Endothelial cell of umbilical vein (primary cell): ENCODE results near the gene PLG. TPM values are rescaled to one million over a fixed set of nuclear protein-coding genes. Genes with fewer than 3 reads are reported as not detected.

Experiments
- BruUV-seq: library from RNA; stranded (reverse); fragments of 400-500 nt; replicated peaks from 2 replicates; lab custom pipeline; 2021; lab: Mats Ljungman, UMichigan
- CTCF ChIA-PET: fragments of 300-600, 350-600 bp; sonication (Branson Sonifier 250); formaldehyde crosslinking; loops from one replicate; lab custom pipeline; 2021; ENCODE audit warnings: antibody characterized with exemption, inconsistent platforms; lab: Charles Lee
- POLR2A ChIA-PET: fragments of 300-600, 350-600 bp; sonication (Branson Sonifier 250); formaldehyde crosslinking; loops from one replicate; lab custom pipeline; 2021; ENCODE audit warnings: antibody characterized with exemption, inconsistent platforms; lab: Charles Lee
- DNase-seq: peaks from one replicate; pipeline ENCODE4 v3.0.0-alpha.2; 2011; ENCODE audit warnings: low read depth, low spot score
- FAIRE-seq: peaks from 2 replicates; lab custom pipeline; 2011; peaks lifted over from hg19 to GRCh38; lab: Jason Lieb, UNC
- H2AFZ ChIP-seq: 2 replicates; pipeline ENCODE4 v1.6.0; 2012; ENCODE audit warnings: low read depth, low read length, control low read depth, inconsistent platforms
- H3K27ac ChIP-seq: 2 replicates; pipeline ENCODE4 v1.5.1; 2011; ENCODE audit warnings: low read depth, mild to moderate bottlenecking, control low read depth, low read length, moderate library complexity; ENCODE audit not compliant: insufficient read depth
- H3K27me3 ChIP-seq, 2 experiments: 2 replicates each; pipeline versions ENCODE4 v1.6.0 to v1.6.1; 2011; ENCODE audit warnings: low read length in 2 of 2, mixed read lengths in 1 of 2; ENCODE audit not compliant: control insufficient read depth in 2 of 2, insufficient read depth in 2 of 2
- H3K36me3 ChIP-seq, 2 experiments: 2 replicates in 1 of 2; 3 replicates in 1 of 2; pipeline ENCODE4 v1.5.1; 2011; ENCODE audit warnings: low read length in 2 of 2, mild to moderate bottlenecking in 1 of 2, moderate library complexity in 1 of 2; ENCODE audit not compliant: control insufficient read depth in 2 of 2, insufficient read depth in 2 of 2; ENCODE audit errors: extremely low read depth in 1 of 2
- H3K4me1 ChIP-seq: 3 replicates; pipeline ENCODE4 v1.5.1; 2011; ENCODE audit warnings: mild to moderate bottlenecking, low read length; ENCODE audit not compliant: control insufficient read depth, insufficient read depth; ENCODE audit errors: extremely low read depth
- H3K4me2 ChIP-seq: 2 replicates; pipeline ENCODE4 v1.6.1; 2011; ENCODE audit warnings: low read length, control low read depth, mixed read lengths; ENCODE audit not compliant: insufficient read depth
- H3K4me3 ChIP-seq, 3 experiments: fragments of 200-600 bp in 1 of 3; sonication (generic), shearing (Covaris generic) in 1 of 3; replicated peaks in 1 of 3; 2 replicates each; pipeline ENCODE4 v1.5.1; 2011 to 2016; ENCODE audit warnings: control low read depth in 3 of 3, low read length in 3 of 3, mild to moderate bottlenecking in 2 of 3, inconsistent platforms in 1 of 3, low read depth in 1 of 3, moderate library complexity in 1 of 3; ENCODE audit not compliant: insufficient read depth in 1 of 3
- H3K79me2 ChIP-seq: 2 replicates; pipeline ENCODE4 v1.6.0; 2012; ENCODE audit warnings: low read length, inconsistent platforms; ENCODE audit not compliant: control insufficient read depth, insufficient read depth
- H3K9ac ChIP-seq: replicated peaks from 2 replicates; pipeline ENCODE3; 2011; ENCODE audit warnings: low read length, control low read depth; ENCODE audit not compliant: insufficient read depth; ENCODE audit errors: extremely low read depth
- H3K9me1 ChIP-seq: replicated peaks from 3 replicates; pipeline ENCODE4 v1.6.0; 2011; ENCODE audit warnings: mild to moderate bottlenecking, low read length; ENCODE audit not compliant: control insufficient read depth, insufficient read depth; ENCODE audit errors: extremely low read depth
- H3K9me3 ChIP-seq: replicated peaks from 2 replicates; pipeline ENCODE4 v1.5.1; 2012; ENCODE audit warnings: low read length, inconsistent platforms; ENCODE audit not compliant: control insufficient read depth, insufficient read depth
- H4K20me1 ChIP-seq: replicated peaks from 2 replicates; pipeline ENCODE3; 2011; ENCODE audit warnings: mild to moderate bottlenecking, low read length; ENCODE audit not compliant: control insufficient read depth, insufficient read depth; ENCODE audit errors: extremely low read depth
- EZH2 ChIP-seq: IDR thresholded peaks from 2 replicates; pipeline ENCODE4 v1.6.1; 2012; ENCODE audit warnings: borderline replicate concordance, low read depth, mild to moderate bottlenecking, moderate library complexity, low read length, inconsistent platforms; ENCODE audit not compliant: severe bottlenecking
- FOS ChIP-seq: IDR thresholded peaks from 2 replicates; pipeline ENCODE4 v1.6.1; 2011; ENCODE audit warnings: mild to moderate bottlenecking, low read length, moderate library complexity, borderline replicate concordance; ENCODE audit not compliant: insufficient read depth
- GATA2 ChIP-seq: IDR thresholded peaks from 2 replicates; pipeline ENCODE4 v1.7.0; 2011; ENCODE audit warnings: low read depth, mild to moderate bottlenecking, moderate library complexity, mixed read lengths, low read length; ENCODE audit not compliant: insufficient read length, insufficient read depth
- JUN ChIP-seq: IDR thresholded peaks from 2 replicates; pipeline ENCODE4 v1.6.1; 2011; ENCODE audit warnings: borderline replicate concordance, low read depth; ENCODE audit not compliant: insufficient read length, insufficient read depth
- MYC ChIP-seq: IDR thresholded peaks from one replicate; pipeline ENCODE4 v1.6.1; 2011; ENCODE audit warnings: mild to moderate bottlenecking, low read depth, low read length
- POLR2A ChIP-seq: IDR thresholded peaks from 2 replicates; pipeline ENCODE4 v1.6.1; 2012; ENCODE audit warnings: low read depth, mild to moderate bottlenecking, control low read depth, low read length
- POLR2AphosphoS5 ChIP-seq: IDR thresholded peaks from 2 replicates; pipeline ENCODE4 v1.6.1; 2012; ENCODE audit warnings: low read depth, mild to moderate bottlenecking, control low read depth, low read length, moderate library complexity; ENCODE audit not compliant: insufficient read depth
- dilution Hi-C: fragments of 300-500 bp; cut with MboI; formaldehyde crosslinking; loops from one replicate; pipeline ENCODE4 v1.15.0; 2019; ENCODE audit warnings: low sequenced_read_pairs; ENCODE audit not compliant: extremely low pct_ligation_motif_present
- intact Hi-C: fragments of 100-400 bp; cut with micrococcal nuclease; formaldehyde crosslinking; loops from one replicate; pipeline ENCODE4 v1.10.0; 2022
- polyA plus RNA-seq, 4 experiments: library from polyadenylated mRNA; depleted of rRNA in 3 of 4; stranded (reverse) in 3 of 4; unstranded in 1 of 4; fragments of >200 nt; gene quantifications; 2 replicates each; pipeline versions ENCODE4 v1.2.1 to v1.2.3, GENCODE V29; 2011 to 2012; ENCODE audit warnings: missing spikeins in 1 of 4
- total RNA-seq: library from RNA; stranded (reverse); gene quantifications from 2 replicates; pipeline ENCODE4 v1.2.3, GENCODE V29; 2021
- TF ChIP-seq, protein P1 (sequence below): IDR thresholded peaks from 2 replicates; pipeline ENCODE4 v1.6.1; 2011; ENCODE audit not compliant: insufficient read depth, insufficient read length
- TF ChIP-seq, protein P2 (sequence below), 2 donors: IDR thresholded peaks; 1 replicate in 1 of 2; 2 replicates in 1 of 2; pipeline ENCODE4 v1.5.1; 2011; ENCODE audit warnings: low read length in 2 of 2, mild to moderate bottlenecking in 2 of 2, moderate library complexity in 2 of 2, control low read depth in 1 of 2, inconsistent platforms in 1 of 2, low read depth in 1 of 2; ENCODE audit not compliant: insufficient read depth in 1 of 2; ENCODE audit errors: extremely low read depth in 1 of 2

Gene PLG
- total and polyA plus RNA-seq, 2 donors (not counting 3 experiments of a cell fraction or from before 2014, with no cell fraction given): not detected

DNA sequence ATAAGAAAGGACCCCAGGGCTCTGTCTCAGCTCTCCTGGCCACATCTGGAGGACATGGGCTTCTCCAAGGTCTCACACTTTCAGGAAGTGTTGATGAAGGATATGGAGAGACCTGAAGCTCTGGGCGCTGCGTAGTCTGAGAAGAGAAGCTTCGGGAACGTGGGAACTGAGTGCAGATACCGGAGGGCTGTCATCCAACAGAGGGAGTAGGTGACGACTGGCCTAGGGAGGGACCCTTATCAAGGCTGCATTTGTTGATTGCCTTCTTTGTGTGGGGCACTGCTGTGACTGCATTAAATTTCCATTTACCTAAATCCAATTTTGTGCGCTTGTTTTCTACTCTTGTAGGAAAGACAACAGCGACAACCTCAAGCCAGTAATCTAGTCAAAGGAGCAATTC, 63.4 kb downstream of the PLG start:
- BruUV-seq: no TSS peak
- Histone ChIP-seq H3K79me2 (no peaks in the 10 kb centered on the region), H3K27ac (no peak overlapping the region), H3K9me1 (no peaks in the 10 kb centered on the region), H3K27me3 (no peaks in the 10 kb centered on the region), H3K9me3 (no peaks in the 10 kb centered on the region), H3K4me2 (no peak overlapping the region), H3K36me3 (no peaks in the 10 kb centered on the region), H2AFZ (no peak overlapping the region), H4K20me1 (no peaks in the 10 kb centered on the region), H3K4me1 (no peaks in the 10 kb centered on the region), H3K4me3 (no peak overlapping the region), H3K9ac (no peak overlapping the region)
- TF ChIP-seq MYC (no peak), EZH2 (no peak), GATA2 (no peak), FOS (no peak), POLR2A (no peak), POLR2AphosphoS5 (no peak), JUN (no peak)
- TF ChIP-seq, protein P1, sequence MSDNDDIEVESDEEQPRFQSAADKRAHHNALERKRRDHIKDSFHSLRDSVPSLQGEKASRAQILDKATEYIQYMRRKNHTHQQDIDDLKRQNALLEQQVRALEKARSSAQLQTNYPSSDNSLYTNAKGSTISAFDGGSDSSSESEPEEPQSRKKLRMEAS: no peak
- TF ChIP-seq, protein P2, sequence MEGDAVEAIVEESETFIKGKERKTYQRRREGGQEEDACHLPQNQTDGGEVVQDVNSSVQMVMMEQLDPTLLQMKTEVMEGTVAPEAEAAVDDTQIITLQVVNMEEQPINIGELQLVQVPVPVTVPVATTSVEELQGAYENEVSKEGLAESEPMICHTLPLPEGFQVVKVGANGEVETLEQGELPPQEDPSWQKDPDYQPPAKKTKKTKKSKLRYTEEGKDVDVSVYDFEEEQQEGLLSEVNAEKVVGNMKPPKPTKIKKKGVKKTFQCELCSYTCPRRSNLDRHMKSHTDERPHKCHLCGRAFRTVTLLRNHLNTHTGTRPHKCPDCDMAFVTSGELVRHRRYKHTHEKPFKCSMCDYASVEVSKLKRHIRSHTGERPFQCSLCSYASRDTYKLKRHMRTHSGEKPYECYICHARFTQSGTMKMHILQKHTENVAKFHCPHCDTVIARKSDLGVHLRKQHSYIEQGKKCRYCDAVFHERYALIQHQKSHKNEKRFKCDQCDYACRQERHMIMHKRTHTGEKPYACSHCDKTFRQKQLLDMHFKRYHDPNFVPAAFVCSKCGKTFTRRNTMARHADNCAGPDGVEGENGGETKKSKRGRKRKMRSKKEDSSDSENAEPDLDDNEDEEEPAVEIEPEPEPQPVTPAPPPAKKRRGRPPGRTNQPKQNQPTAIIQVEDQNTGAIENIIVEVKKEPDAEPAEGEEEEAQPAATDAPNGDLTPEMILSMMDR (IDR thresholded peaks at IDR 0.05; ENCODE audit: extremely low read depth in 1 of 2, insufficient read depth in 1 of 2, low read depth in 1 of 2, low read length in 2 of 2): no peak
- DNase-seq (no peak), FAIRE-seq (no peak)
- dilution Hi-C loops: no loop called here
- intact Hi-C loops: no loop called here
- ChIA-PET CTCF (interaction anchor here (0.9 to 6.5 kb wide), 2 partner anchors 246 to 605 kb away, joined by 3 to 55 read pairs; no protein-coding TSS in a partner anchor), POLR2A (no interaction called here)
